ENCODE results near the gene TSPAN5.

- TF ChIP-seq CTCF (IDR thresholded peaks at IDR 0.05; ENCODE audit: poor library complexity), result no peak
- TF ChIP-seq EZH2 (IDR thresholded peaks at IDR 0.05; ENCODE audit: borderline replicate concordance), result no peak
These were observed 129.5 kb downstream of the TSPAN5 start for GRCh38 chr4:98528882-98529281.

All from hepatocyte (in vitro differentiated cells).